Activated T-cell treated with anti-CD3 and anti-CD28 coated beads for 1 hour (primary cell): Measurements from ENCODE around the gene NOX4.
"Not testable (repeated sequence)": the region's sequence is repeated elsewhere in the genome, so short reads cannot be mapped to it uniquely, and the experiment has no call there.

Experiments
- DNase-seq: peaks from one replicate; pipeline ENCODE4 v3.0.0-alpha.2; 2020; ENCODE audit warnings: low read depth

NOX4 gene

DNA sequence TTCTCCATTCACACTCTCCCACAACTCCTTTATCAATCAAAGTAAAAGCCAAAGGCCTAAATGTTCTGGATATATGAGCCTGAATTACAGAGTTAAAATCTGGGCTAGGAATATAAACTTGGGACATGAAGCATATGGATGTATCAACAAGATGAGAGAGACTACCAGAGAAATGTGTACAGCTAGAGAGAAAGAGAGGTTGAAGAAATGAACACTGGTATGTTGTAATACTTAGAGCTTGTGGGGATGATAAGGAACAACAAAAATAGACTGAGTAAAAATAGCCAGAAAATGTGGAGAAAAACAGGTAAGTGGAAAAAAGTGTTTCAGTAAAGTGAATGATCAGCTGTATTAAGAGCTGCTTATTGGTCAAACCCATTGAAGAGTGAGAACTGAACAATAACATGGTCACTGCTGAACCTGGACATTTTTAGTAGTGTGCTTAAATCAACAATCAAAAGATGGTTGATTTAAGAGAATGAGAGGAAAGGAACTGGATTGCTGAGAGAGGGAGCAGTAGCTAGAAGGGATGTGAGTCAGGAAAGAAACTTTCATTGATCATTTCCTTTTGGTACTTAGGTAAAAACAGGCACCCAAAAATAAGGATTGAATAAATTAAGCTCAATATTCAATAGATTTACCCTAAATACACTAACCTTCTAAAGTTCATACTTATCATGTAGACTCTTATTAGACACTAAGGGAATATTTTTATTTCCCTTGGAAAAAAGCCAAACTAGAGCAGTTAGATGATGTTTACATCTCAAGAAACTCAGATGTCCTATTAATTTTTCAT lies 111.0 kb downstream of the NOX4 start:
- DNase-seq: not testable (repeated sequence)

DNA sequence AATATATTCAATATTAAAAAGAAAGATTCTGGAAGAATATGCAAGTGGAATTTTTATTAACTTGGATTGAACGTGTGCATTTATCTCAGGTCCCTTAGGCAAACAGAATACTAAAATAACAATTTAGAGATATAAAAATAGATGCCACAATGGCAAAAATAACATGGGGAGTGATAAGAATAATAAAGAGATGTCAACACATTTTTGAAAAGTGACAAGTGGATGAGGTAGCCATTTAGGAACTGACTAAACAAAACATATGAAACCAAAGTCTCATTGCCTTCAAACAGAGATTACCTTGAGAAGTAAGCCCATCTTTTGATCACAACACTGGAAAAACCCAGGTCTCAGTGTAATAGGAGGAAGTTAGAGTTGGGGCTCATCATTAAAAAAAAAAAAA lies 112.2 kb downstream of the NOX4 start:
- DNase-seq: not testable (repeated sequence)

DNA sequence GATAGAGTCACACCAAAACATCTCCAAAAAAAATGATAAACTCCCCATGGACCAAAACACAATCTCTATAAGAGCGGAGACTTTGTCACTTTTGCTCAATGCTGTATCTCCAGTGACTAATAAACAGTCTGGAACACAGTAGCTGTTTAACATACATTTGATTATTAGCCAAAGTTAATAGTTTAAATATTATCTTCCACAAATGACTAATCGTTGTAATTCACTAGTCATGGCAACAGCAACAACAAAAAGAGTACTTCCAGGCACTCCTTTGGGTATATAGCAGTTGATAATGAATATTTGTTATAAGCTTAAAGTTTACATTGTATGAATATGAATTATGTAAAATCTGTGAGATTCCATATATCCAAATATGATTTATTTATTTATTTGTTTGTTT lies 121.8 kb downstream of the NOX4 start:
- not testable (repeated sequence) for DNase-seq

DNA sequence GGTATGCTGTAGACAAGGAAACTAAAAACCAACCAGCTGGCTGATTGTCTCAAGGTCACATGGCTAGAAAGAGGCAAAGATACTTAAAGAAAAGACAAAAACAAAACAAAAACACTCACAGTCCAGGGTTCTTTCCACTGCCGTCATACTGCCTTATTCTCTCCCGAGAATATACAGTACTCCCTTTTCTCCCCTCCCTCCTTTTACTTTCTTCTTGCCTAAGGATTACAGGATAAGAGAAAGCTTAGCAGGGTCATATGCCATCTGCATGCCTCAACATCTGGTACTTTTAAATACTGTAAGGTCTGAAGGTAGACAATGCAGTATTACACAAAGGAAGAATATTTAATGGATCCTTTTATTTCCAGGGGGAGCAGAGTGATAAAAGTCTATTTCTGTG lies 126.3 kb downstream of the NOX4 start:
- not testable (repeated sequence) for DNase-seq

DNA sequence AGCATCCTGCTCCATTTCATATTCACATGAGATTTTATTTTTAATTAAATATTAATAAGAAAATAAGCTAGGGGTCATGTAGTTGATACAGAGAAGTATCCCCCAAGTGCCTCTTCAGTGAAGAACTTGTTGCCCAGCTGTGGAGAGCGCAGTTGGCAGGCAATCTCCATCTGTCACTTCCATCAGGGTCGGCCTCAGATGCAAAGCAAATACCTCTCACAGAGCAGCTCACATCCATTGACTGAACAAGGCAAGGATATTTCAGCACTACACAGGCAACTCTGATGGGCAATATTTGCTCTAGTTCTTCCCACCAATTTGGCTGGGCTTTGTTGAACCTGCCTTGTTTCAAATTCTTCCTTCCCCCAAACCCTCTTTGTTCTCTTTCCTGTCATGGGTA lies 129.4 kb downstream of the NOX4 start:
- DNase-seq: no peak

DNA sequence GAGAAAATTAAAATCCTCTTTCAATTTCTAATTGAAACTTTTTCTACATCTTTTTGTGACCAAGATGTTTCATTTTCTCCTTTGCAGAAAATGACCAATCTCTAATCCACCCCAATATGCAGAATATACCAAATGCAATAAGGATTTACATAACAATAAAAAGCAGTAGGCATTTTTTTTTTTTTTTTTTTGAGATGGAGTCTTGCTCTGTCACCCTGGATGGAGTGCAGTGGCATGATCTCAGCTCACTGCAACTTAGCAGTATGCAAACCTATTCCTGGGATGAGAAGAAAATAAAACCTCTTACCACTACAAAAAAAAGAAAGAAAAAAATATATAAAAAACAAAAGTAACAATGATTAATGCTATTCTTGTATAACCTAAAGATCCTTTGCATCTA lies 132.0 kb downstream of the NOX4 start:
- DNase-seq: not testable (repeated sequence)

DNA sequence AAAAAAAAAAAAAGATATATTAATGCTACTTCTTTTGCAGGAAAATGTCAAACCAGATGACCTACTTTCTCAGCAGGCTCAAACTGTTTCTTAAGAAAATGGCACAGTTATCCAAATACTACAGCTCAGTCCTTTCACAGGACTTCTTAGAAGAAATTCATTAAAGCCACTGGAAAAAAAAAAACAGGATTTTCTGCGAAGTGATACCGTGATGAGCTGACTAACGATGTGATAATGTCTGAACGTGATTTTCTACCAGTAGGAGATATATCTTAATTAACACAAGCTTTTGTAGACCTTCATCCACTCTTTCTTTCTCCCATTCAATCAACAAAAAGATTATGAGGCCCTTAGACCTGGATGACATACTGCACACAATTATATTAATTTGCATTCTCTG lies 132.4 kb downstream of the NOX4 start:
- DNase-seq: no peak

DNA sequence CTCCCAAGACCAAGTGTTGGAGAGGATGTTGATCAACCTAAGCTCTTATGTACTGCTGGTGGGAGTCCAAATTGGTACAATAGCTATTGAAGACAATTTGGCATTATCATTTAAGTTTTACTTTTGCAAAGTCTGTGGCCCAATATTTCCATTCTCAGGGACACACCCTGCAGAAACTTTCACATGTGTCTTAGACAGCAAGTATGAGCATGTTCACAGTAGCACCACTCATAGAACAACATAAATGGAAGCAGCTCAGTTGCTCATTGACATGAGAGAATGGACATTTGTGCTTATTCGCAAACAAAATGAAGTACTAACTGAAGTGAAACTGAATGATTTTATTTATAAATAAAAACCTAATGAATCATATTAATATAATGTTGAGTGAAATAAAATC lies 135.5 kb downstream of the NOX4 start:
- DNase-seq: no peak

DNA sequence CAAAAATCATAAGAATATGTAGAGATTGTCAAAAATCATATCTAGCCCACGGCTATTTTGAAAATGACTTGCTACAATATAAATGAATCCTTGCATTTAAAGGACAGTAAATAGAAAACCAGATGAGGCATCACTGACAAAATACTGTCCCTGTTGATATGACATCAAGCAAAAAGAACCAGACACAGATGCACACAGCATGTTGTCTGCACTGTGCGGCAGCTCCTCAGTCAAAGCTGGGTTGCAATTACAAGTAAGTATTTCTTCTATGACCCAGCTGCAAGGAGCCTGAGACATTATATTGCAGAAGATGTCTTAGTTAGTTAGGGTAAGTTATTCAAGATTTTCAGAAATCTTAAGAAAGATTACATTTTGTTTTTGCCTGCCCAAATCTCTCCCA lies 136.7 kb downstream of the NOX4 start:
- not testable (repeated sequence) for DNase-seq

DNA sequence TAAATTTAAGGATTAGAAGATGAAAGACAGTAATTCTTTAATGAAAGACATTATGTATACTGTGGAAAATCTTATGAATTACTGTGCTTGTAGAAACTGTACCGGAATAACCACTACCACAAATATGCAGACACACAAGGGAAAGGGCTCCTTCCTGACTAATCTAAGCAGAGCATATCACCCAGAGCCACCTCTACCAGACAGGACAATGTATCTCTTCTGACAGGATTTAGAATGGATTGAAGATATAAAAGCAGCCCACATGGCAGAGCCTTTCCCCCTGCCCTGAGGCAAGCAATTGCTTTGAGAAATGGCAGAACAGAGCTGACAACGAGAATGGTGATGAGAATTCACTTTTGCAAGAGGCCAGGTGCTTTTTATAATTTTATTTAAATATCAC lies 144.1 kb downstream of the NOX4 start:
- no peak for DNase-seq

DNA sequence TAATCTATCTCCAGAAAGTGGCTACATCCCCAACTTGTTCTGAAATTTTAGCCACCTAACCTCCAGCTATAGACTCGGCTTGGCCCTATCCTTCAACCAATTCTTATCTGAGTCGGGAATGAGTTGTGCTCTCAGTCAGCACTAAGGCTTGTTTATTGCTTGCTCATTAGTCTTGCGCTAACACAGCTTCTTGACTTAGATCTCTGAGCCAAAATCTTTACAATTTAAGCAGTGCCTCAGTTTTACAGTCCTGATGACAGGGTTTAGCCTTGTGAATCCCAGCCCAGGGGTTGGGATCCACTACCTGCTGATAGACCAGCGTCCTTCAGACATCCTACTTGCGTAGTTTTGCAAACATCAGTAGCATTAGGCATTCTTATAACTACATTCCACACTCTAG lies 144.6 kb downstream of the NOX4 start:
- DNase-seq: no peak

DNA sequence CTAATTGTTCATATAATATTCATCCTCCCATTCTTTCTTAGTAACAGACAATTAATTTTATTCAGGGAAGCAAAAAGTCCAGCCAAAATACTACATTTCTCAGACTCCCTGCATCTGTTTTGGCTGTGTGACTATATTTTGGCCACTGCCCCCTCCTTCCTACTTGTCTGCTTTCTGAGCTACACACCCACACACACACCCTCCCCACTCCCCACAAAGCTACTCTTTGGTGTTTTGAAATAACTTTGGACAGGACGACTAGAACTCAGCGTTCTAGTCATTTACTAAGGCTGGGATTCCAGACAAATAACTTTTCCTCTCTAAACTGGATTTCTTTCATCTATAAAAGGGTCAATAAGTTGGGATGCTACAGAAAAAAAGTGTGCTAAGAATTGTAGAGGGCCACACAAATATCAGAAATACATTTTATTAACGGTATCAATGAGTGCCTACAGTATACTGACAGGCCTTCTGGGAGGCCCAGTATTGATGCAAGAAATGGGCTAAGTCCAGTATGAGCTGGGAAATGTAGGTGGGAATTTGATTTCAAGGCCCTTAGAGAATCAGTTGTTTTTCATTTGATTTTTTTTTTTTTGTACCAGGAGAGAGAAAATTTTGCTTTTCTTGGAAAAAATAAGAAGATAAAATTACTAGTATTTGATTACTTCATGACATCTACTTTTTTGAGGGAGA lies 148.1 kb downstream of the NOX4 start:
- not testable (repeated sequence) for DNase-seq

DNA sequence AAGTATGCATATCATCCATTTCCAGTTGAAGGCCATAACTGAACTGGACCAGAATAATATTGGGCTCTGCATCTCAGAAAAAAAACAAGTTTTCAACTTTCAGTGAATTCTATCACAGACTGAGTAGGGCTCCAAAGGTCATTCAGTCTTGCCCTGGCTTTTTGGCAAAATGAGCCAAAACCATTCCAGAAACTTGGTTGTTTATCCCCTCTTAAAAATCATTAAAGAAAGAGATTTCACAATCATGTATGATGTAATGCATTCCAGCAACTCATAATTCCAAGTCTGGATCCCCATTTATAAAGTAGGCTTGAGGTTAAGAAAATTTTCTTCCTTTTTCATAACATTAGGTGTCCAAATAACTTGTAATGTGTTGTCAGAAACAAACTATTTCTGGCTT lies 150.7 kb downstream of the NOX4 start:
- not testable (repeated sequence) for DNase-seq

DNA sequence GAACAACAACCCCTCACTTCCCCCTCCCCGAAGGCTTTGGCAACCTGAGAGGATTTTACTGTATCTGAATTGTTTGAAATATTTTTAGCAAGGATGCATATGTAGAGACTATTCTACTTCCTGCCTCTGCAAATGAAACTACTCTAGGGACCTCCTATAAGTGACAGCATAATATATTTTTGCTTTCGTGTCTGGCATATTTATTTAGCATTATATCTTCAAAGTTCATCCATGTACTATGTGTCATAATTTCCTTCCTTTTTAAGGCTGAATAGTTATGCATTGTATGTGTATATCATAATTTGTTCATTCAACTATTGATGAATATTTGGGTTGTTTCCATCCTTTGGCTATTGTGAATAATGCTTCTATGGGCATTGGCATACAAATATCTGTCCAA lies 153.1 kb downstream of the NOX4 start:
- DNase-seq: not testable (repeated sequence)

DNA sequence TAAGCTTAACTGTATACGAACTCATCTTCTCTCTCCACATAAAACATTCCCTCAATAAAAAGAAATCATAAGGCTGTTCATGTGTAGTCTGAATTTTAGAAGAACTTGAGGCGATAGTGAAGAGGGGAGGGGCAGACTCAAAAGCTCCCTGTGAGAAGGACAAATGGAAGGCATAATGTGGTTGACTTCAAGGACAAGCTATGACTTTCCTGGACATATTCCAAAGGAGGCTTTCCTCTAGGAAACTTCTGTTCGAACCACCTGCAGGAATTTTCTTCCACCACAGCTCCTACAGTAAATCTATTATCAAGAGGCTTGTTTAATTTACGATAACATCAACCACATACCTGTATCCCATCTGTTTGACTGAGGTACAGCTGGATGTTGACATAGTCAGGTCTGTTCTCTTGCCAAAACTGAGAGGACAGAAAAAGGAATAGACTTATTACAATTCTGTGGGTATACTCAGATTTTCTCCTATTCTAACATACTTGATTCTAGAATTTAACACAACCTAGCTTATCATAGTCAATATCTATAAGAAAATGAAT lies 154.0 kb downstream of the NOX4 start:
- DNase-seq: not testable (repeated sequence)

DNA sequence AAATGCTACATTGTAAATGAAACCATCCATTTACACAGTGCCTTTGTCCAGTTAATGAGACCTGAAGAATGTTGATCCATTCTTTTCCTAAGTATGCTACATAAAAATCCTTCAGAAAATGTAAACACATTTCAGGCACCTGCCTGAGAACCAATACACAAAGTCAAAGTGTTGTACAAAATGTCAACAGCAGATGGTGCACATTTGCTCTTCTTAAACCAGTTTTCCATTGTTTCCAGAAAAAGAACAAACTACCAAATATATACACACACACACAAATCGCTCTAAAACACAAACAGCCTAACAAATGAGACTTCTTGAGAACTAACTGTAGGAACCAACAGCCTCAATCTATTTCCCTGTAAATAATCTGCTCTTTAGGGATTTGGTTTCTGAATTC lies 157.5 kb downstream of the NOX4 start:
- not testable (repeated sequence) for DNase-seq

DNA sequence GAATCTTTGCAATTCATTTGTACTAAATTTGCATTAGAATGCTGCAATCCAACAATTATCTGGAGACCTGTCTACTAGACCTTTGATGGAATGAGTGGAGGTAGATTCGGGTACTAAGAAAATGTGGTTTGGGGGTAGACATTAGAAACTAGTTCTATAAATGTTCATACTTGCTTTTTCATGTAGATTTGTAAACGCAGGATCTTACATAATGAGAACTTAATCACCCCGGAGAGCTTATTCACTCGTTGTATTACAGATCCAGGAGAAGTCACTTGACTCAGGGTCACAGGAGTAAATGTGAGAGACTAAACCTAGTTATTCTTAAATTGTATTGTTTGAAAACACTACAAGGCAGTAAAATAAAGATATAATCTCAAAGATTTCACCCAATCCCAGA lies 159.2 kb downstream of the NOX4 start:
- not testable (repeated sequence) for DNase-seq

DNA sequence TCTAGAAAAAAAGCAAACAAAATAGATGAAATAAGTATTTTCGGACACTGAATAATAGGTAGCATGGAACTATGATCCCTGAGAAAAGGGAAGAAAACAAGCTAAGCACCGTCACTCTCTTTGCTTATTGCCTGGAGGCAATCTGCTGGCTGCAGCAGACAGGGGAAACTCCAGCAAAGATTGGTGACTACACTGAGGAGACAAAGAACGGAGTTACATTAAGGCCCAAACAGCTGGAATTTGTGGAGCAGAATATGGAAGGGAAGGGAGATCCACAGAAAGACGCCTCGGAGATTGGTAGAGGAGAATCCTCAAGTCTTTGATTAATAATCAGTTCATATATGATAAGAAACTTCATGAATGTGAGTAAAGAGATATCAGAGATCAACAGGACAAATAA lies 163.3 kb downstream of the NOX4 start:
- no peak for DNase-seq

DNA sequence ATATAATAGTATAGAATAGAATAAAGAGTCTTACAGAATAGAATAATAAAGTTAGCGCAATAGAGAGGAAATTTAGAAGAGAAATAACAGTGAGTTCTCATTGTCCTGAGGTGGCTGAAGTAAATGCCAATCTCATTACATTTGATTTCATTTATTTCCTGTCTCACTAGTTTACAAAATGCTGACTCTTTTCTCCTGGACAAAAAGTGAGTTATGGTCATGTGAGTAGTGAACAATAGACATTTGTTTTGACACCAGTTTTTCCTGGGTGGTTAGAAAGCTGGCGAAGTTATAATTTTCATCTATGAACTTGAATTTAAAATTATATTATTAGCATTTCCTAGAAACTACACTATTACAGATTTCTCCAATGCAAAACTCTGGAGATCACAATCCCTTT lies 169.8 kb downstream of the NOX4 start:
- DNase-seq: no peak

DNA sequence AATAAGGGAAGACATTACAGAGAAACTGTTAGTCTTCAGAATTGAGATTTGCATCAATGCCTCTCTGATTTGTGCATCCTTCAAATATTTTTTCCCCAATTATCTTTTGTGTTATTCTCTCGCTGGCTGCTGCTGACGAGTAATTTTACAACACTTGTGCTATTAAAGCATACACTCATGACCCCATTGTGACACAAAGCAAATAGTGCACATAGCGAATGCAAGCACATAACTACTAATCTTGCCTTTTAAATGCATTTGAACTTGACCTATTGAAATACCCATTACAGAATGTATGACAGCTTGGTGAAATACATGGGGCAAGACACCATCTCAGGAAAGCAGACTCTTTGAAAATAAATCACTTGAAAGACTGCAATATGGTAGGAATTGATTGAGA lies 180.6 kb downstream of the NOX4 start:
- not testable (repeated sequence) for DNase-seq

DNA sequence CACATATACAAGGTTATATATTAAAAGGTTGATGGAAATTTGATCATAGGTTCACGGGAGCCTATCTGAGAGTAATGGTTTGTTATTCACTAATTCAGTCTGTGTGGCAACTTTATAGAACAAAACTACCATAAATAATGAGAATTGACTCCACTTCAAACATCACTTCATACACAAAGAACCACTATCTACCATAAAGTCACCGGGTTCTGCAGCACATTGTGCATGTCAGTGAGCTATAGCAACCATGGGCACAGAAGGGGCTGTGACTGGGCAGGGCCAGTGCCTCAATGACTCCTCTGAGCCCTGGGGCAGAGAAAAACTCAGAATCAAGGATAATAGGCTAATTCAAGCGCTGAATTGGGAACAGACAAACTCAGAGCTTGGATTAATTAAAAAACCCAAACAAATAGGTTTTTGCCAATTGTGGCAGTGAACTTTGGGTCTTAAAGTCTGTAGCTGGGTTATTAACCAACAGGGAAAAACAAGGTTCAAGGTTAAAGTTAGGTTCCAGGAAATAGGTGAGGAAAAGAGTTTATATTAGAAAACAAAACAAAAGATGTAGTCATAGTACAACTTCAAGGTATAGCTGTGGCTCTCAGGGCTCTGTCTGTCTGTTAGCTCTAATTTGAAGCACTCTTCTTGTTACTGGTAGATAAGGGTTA lies 181.7 kb downstream of the NOX4 start:
- DNase-seq: not testable (repeated sequence)

DNA sequence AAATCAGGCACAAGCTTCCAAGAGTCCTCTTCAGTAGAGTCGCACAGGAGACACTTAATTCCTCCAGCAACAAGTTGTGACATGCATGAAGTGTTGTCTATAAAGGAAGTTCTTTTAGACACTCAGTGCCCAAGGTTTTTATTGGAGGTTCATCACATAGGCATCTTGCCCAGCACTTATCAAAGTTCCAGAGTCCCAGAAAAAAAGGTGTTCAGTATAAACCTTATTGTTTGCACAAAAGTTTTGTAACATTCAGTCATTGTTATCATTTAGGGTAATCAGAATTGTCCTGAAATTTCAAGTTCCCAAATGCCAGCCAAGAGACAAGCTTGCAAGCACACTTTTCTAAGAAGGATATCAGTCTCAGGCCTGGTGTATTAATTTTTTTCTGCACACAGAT lies 182.9 kb downstream of the NOX4 start:
- not testable (repeated sequence) for DNase-seq

DNA sequence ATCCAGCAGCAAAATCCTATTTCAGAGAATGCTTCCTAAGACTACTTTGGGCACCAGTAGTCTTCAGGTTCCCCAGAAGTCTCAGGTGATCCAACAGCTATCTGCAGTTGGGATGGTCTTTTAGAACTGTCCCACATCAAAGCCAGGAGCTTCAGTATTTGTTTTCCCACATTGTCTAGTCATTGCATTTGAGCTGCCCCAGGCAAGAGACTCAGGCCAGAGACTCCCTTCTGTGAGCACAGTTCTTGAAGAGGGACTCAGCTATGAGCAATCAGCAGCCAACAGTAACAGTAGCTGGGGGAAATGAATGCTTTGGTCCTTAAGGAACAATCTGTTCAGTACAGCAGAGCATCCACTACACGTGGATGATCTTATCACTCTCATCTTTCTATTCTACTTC lies 188.1 kb downstream of the NOX4 start:
- DNase-seq: not testable (repeated sequence)
